B cell (primary cell): ENCODE measurements around the gene PRUNE2. TPM values are rescaled to one million over a fixed set of nuclear protein-coding genes. Genes with fewer than 3 reads are reported as not detected.

Source experiments
- ATAC-seq: fragments of 200-7000 bp; cut with Tn5 transposase; one replicate; pipeline ENCODE4 v1.10.0; 2021; ENCODE audit warnings: low read depth, mild to moderate bottlenecking, moderate number of reproducible peaks, moderate library complexity
- CTCF ChIA-PET: fragments of 350-600 bp; sonication (Branson Sonifier 250); formaldehyde crosslinking; loops from one replicate; lab custom pipeline; 2021; ENCODE audit warnings: antibody characterized with exemption, inconsistent platforms; lab: Charles Lee
- POLR2A ChIA-PET: fragments of 350-600 bp; sonication (Branson Sonifier 250); formaldehyde crosslinking; loops from one replicate; lab custom pipeline; 2021; ENCODE audit warnings: antibody characterized with exemption; lab: Charles Lee
- DNase-seq: peaks from one replicate; pipeline ENCODE4 v3.0.0; 2013
- H2AFZ ChIP-seq: 2 replicates; pipeline ENCODE4 v1.6.1; 2012; ENCODE audit warnings: mild to moderate bottlenecking, low read depth, low read length; ENCODE audit not compliant: insufficient read depth, poor library complexity, severe bottlenecking
- H3K27ac ChIP-seq, 2 donors: 1 replicate in 1 of 2; 2 replicates in 1 of 2; pipeline ENCODE4 v1.5.1; 2012 to 2013; ENCODE audit warnings: low read length in 2 of 2, mild to moderate bottlenecking in 2 of 2, moderate library complexity in 1 of 2
- H3K27me3 ChIP-seq, 4 experiments: fragments of 200-600 bp in 1 of 4; sonication (generic) in 1 of 4; replicated peaks in 1 of 4; 1 replicate in 2 of 4; 2 replicates in 2 of 4; pipeline versions ENCODE4 v1.6.1 to v1.7.0; 2013 to 2016; ENCODE audit warnings: low read length in 3 of 4, mild to moderate bottlenecking in 2 of 4, mixed read lengths in 1 of 4, moderate library complexity in 1 of 4; ENCODE audit not compliant: insufficient read depth in 4 of 4, control insufficient read depth in 3 of 4; ENCODE audit errors: control extremely low read depth in 1 of 4
- H3K36me3 ChIP-seq, 2 experiments: replicated peaks in 1 of 2; 1 replicate in 1 of 2; 2 replicates in 1 of 2; pipeline versions ENCODE4 v1.6.1 to v1.7.1; 2013; ENCODE audit warnings: low read length in 1 of 2; ENCODE audit not compliant: insufficient read depth in 2 of 2, control insufficient read depth in 1 of 2; ENCODE audit errors: control extremely low read depth in 1 of 2, extremely low read depth in 1 of 2
- H3K4me1 ChIP-seq, 2 donors: fragments of 200-600 bp in 1 of 2; sonication (generic) in 1 of 2; 1 replicate in 1 of 2; 2 replicates in 1 of 2; pipeline versions ENCODE4 v1.5.1 to v1.6.1; 2013 to 2017; ENCODE audit warnings: low read length in 2 of 2; ENCODE audit not compliant: control insufficient read depth in 2 of 2, insufficient read depth in 2 of 2
- H3K4me2 ChIP-seq: replicated peaks from 2 replicates; pipeline ENCODE3; 2012; ENCODE audit warnings: mild to moderate bottlenecking, low read depth, low read length; ENCODE audit not compliant: poor library complexity, severe bottlenecking
- H3K4me3 ChIP-seq, 5 experiments: fragments of 200-600 bp in 1 of 5; sonication (generic) in 1 of 5; 1 replicate in 3 of 5; 2 replicates in 2 of 5; pipeline versions ENCODE4 v1.5.1 to v1.7.0; 2011 to 2016; ENCODE audit warnings: low read length in 4 of 5, mild to moderate bottlenecking in 4 of 5, low read depth in 2 of 5, control low read depth in 1 of 5, moderate library complexity in 1 of 5; ENCODE audit not compliant: insufficient read depth in 1 of 5; ENCODE audit errors: control extremely low read depth in 1 of 5, extremely low read depth in 1 of 5
- H3K79me2 ChIP-seq: fragments of 200-600 bp; sonication (generic); one replicate; pipeline ENCODE4 v1.6.0; 2016; ENCODE audit warnings: low read length; ENCODE audit not compliant: control insufficient read depth, insufficient read depth
- H3K9ac ChIP-seq: fragments of 200-600 bp; sonication (generic); 2 replicates; pipeline ENCODE4 v1.6.1; 2017; ENCODE audit warnings: mild to moderate bottlenecking, low read length, moderate library complexity
- H3K9me3 ChIP-seq, 3 donors: one replicate each; pipeline versions ENCODE4 v1.6.1 to v1.7.1; 2013; ENCODE audit warnings: low read length in 2 of 3; ENCODE audit not compliant: control insufficient read depth in 2 of 3, insufficient read depth in 1 of 3; ENCODE audit errors: control extremely low read depth in 1 of 3
- H4K20me1 ChIP-seq: 2 replicates; pipeline ENCODE4 v1.6.0; 2012; ENCODE audit warnings: mild to moderate bottlenecking, low read length; ENCODE audit not compliant: insufficient read depth, control insufficient read depth, poor library complexity, severe bottlenecking
- H3K27ac Mint-ChIP-seq: one replicate; pipeline ENCODE4 v1.8.0; 2021; ENCODE audit warnings: mixed read lengths
- H3K27me3 Mint-ChIP-seq: one replicate; pipeline ENCODE4 v1.8.0; 2021; ENCODE audit warnings: mixed read lengths
- H3K4me1 Mint-ChIP-seq: one replicate; pipeline ENCODE4 v1.8.0; 2021; ENCODE audit warnings: mixed read lengths
- H3K4me3 Mint-ChIP-seq: one replicate; pipeline ENCODE4 v1.8.0; 2021; ENCODE audit warnings: mixed read lengths
- H3K9me3 Mint-ChIP-seq: one replicate; pipeline ENCODE4 v1.8.0; 2022; ENCODE audit warnings: mixed read lengths; ENCODE audit not compliant: insufficient read depth
- EZH2 ChIP-seq: IDR thresholded peaks from 2 replicates; pipeline ENCODE4 v1.6.1; 2012; ENCODE audit warnings: borderline replicate concordance, low read depth, mild to moderate bottlenecking, moderate library complexity, low read length; ENCODE audit not compliant: insufficient read depth, poor library complexity, severe bottlenecking
- WGBS: methylation state at CpG from one replicate; pipeline ENCODE4 v1.1.5; 2013; ENCODE audit warnings: missing lambda C conversion rate; ENCODE audit not compliant: insufficient coverage; 5-methylcytosine and 5-hydroxymethylcytosine counted together
- intact Hi-C: fragments of 100-400 bp; cut with micrococcal nuclease; formaldehyde crosslinking; loops from one replicate; pipeline ENCODE4 v1.10.0; 2022
- polyA plus RNA-seq: library from polyadenylated mRNA; depleted of rRNA; stranded (reverse); fragments of >200 nt; gene quantifications from 2 replicates; pipeline ENCODE4 v1.2.3, GENCODE V29; 2012
- total RNA-seq, 2 donors: library from RNA; stranded (reverse); fragments of 120-200 nt in 1 of 2; gene quantifications; 1 replicate in 1 of 2; 2 replicates in 1 of 2; pipeline versions ENCODE4 v1.2.3 to v1.2.4, GENCODE V29; 2013 to 2022
- TF ChIP-seq, protein P1 (sequence below): fragments of 200-600 bp; IDR thresholded peaks from one replicate; pipeline ENCODE4 v1.8.0; 2022; ENCODE audit warnings: antibody characterized with exemption, mild to moderate bottlenecking

Gene PRUNE2
- total and polyA plus RNA-seq, 2 donors (not counting 1 experiment from before 2014, with no cell fraction given), result 0.12 TPM; not detected in 1

- Histone ChIP-seq H2AFZ (no peak overlapping the region), H3K4me1 (no peaks in the 10 kb centered on the region), H3K9me3 (no peaks in the 10 kb centered on the region), H3K4me3 (no peak overlapping the region), H3K27ac (no peak overlapping the region), H4K20me1 (no peaks in the 10 kb centered on the region), H3K27me3 (peaks cover 0 to 2% (median 0%) of the 10 kb centered on the region in 4 experiments), H3K9ac (no peak overlapping the region), H3K4me2 (no peak overlapping the region), H3K36me3 (no peaks in the 10 kb centered on the region), H3K79me2 (no peaks in the 10 kb centered on the region)
- WGBS, result no CpG with 5 or more reads among the region's 1 CpG
- CTCF ChIA-PET, result no interaction called here
- intact Hi-C loops, result no loop called here
- POLR2A ChIA-PET, result no interaction called here
- Mint-ChIP-seq H3K4me3 (no peak overlapping the region), H3K27me3 (peaks cover 20% of the 10 kb centered on the region), H3K27ac (no peak overlapping the region), H3K4me1 (no peaks in the 10 kb centered on the region), H3K9me3 (no peaks in the 10 kb centered on the region)
- no peak for TF ChIP-seq EZH2
- TF ChIP-seq, protein P1, sequence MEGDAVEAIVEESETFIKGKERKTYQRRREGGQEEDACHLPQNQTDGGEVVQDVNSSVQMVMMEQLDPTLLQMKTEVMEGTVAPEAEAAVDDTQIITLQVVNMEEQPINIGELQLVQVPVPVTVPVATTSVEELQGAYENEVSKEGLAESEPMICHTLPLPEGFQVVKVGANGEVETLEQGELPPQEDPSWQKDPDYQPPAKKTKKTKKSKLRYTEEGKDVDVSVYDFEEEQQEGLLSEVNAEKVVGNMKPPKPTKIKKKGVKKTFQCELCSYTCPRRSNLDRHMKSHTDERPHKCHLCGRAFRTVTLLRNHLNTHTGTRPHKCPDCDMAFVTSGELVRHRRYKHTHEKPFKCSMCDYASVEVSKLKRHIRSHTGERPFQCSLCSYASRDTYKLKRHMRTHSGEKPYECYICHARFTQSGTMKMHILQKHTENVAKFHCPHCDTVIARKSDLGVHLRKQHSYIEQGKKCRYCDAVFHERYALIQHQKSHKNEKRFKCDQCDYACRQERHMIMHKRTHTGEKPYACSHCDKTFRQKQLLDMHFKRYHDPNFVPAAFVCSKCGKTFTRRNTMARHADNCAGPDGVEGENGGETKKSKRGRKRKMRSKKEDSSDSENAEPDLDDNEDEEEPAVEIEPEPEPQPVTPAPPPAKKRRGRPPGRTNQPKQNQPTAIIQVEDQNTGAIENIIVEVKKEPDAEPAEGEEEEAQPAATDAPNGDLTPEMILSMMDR, result no peak
- DNase-seq (no peak), ATAC-seq (no peak)
Observed at GRCh38 chr9:76785501-76785900, 120.4 kb downstream of the PRUNE2 start.

DNA sequence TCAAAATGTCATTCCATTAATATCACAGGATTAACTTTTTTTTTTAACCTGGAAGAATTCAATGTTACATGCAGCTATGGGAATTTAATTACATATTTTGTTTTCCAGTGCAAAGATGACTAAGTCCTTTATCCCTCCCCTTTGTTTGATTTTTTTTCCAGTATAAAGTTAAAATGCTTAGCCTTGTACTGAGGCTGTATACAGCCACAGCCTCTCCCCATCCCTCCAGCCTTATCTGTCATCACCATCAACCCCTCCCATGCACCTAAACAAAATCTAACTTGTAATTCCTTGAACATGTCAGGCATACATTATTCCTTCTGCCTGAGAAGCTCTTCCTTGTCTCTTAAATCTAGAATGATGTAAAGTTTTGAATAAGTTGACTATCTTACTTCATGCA is 121.0 kb downstream of the PRUNE2 start:
- CTCF ChIA-PET, result no interaction called here
- no peak overlapping the region for H3K4me3 Mint-ChIP-seq
- H3K27me3 Mint-ChIP-seq, result peaks cover 20% of the 10 kb centered on the region
- H2AFZ ChIP-seq, result no peak overlapping the region
- no peaks in the 10 kb centered on the region for H4K20me1 ChIP-seq
- H3K9me3 Mint-ChIP-seq, result no peaks in the 10 kb centered on the region
- no peaks in the 10 kb centered on the region for H3K79me2 ChIP-seq
- H3K4me2 ChIP-seq, result no peak overlapping the region
- no peak for DNase-seq
- no peak overlapping the region for H3K9ac ChIP-seq
- intact Hi-C loops, result no loop called here
- peaks cover 0 to 2% (median 0%) of the 10 kb centered on the region in 4 experiments for H3K27me3 ChIP-seq
- no peaks in the 10 kb centered on the region for H3K4me1 ChIP-seq
- no peaks in the 10 kb centered on the region for H3K9me3 ChIP-seq
- ATAC-seq, result no peak
- H3K36me3 ChIP-seq, result no peaks in the 10 kb centered on the region
- no peak overlapping the region for H3K27ac Mint-ChIP-seq
- no peak overlapping the region for H3K27ac ChIP-seq
- no peaks in the 10 kb centered on the region for H3K4me1 Mint-ChIP-seq
- no peak overlapping the region for H3K4me3 ChIP-seq
- TF ChIP-seq, protein P1, result no peak
- TF ChIP-seq EZH2, result no peak
- POLR2A ChIA-PET, result no interaction called here
